NCI-H2227 (cell line): ENCODE data around the gene DIS3L2.
A peak's percentile ranks its signal among the peaks of the same experiment; 100 is the strongest.

ENCODE experiments used
- DNase-seq: peaks from one replicate; lab custom pipeline; 2025; ENCODE audit not compliant: unreplicated experiment; lab: John Stamatoyannopoulos, UW

The DIS3L2 gene

GRCh38 chr2:232219932-232220331 lies 258.4 kb downstream of the DIS3L2 start:
- no peak for DNase-seq

- no peak for DNase-seq
Observed at GRCh38 chr2:232225429-232225828, 263.9 kb downstream of the DIS3L2 start.

GRCh38 chr2:232225895-232226294 lies 264.4 kb downstream of the DIS3L2 start:
- DNase-seq, result no peak

DNA sequence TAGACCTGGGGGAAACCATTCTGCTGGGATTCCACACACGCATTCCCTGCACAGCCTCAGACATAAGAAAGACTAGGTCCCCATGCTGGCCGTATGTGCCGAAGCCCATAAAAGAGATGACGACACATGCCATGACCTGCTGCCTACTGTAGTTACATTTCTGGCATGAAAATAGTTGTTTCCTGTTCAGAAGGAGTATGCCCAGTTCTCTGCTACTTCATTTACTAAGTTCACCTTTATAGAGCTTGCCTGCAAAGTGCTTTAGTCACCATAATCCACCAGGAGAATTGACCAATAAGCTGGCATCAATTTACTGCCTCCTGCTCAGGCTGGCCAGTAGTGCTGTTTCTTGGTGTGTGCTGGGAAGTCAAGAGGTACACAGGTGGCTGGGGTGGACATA lies 266.8 kb downstream of the DIS3L2 start:
- no peak for DNase-seq

DNA sequence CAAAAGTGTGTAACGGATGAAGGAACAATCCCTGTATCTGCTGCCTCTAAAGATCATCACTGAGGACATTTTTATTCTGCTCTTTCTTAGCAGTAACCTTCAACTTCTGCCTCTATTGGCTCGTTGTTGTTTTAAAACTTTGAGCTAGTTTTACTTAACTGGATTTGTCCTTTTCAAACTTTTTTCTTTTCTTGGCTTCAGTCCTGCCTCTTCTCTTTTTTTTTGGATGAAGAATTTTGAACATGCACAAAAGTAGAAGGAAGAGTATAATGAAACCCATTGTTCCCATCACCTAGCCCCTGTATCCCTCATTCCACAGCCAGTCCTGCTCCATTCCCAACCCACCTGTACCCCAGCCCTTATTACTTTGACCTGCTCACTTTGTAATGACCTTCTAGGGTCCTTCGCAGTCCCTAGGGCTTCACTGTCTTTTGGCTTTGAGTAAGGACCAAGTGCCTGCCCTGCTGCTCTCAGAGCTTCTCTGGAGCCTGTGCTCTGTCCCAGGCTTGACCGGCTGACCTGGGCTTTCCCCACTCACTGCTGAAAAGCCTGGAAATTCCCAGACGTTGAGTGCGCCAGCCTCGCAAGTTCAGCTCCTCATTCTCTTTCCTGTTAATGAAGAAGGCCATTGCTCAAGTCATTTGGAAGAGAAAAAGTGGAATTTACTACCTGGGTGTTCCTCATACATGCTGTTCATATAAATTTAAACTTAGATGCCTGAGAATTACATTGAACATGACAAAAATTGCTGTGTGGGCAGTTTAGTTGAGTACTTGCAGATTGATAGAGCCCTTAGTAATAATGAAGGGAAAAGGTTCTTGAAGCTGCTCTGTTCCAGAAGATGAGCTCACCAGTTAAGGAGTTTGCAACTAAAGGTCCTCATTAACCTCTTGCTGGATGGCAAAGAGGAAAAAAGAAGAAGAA lies 267.7 kb downstream of the DIS3L2 start:
- DNase-seq, result no peak

DNA sequence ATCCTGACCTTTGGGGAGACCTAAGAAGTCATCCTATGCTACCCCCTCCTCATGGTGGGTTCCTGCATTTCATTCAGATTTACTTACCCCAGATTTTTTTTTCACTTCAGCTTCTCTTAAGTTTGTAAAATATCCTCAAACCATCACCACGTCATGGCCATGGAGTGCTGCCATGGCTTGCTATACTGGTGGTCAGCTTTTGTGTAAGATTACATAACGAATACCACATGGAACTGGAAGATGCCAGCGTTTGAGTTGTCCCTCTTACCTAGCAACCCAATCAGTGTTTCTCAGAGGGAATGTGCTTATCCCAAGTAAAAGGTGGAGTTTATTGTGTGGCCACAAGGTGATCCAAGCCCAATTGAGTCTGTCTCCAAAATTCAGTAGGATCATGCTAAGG lies 268.4 kb downstream of the DIS3L2 start:
- no peak for DNase-seq

DNA sequence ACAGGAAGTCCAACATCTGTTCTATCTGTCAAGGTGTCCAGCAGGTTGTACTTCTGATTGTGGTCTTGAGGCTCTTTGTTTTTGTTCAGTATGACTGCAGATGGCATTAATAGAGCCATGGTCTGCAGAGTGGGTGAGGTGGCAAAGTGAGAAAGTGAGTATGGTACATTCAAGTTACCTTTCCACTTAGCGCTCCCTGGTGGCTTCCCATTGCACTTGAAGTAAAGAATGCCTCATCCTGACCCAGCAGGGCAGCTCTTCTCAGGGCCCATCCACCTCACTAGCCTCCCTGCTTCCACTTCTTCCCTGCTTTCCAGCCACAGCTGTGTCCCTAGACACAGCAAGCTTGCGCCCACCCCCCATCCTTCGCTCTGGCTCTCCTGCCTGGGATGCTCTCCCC lies 269.0 kb downstream of the DIS3L2 start:
- no peak for DNase-seq

DNA sequence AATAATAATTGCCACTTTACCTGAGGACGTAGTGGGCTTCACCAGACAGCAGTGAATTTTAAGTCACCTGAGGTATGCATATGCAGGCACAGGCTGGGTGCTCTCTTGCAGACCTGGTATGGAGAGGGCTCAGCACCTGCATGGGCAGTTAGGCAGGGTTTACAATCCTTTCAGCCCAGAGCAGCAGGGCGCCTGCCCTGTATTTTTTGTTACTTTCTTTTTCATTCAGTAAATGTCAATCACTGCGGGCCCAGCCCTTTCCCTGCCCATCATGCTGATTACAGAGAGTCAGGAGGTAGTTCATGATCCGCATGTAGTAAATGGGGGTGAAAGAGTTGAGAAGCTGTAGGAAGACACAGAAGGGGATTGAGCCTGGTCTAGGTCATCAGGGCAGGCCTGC lies 270.0 kb downstream of the DIS3L2 start:
- no peak for DNase-seq

DNA sequence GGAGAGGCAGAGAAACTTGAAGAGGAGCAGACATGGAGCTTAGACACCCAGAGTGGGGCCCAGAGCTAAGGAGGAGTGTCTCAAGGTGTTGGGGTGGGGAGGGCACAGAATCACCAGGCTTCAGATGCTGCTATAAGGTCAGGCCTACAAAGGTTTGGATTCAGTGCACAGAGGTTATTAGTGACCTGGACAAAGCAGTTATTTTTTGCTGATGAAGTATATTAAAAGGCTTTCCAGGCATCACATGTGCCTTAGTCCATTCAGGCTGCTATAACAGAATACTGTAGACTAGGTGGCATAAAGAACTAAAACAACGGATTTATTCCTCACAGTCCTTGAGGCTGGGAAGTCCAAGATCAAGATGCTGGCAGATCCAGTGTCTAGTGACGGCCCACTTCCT lies 271.4 kb downstream of the DIS3L2 start:
- no peak for DNase-seq

DNA sequence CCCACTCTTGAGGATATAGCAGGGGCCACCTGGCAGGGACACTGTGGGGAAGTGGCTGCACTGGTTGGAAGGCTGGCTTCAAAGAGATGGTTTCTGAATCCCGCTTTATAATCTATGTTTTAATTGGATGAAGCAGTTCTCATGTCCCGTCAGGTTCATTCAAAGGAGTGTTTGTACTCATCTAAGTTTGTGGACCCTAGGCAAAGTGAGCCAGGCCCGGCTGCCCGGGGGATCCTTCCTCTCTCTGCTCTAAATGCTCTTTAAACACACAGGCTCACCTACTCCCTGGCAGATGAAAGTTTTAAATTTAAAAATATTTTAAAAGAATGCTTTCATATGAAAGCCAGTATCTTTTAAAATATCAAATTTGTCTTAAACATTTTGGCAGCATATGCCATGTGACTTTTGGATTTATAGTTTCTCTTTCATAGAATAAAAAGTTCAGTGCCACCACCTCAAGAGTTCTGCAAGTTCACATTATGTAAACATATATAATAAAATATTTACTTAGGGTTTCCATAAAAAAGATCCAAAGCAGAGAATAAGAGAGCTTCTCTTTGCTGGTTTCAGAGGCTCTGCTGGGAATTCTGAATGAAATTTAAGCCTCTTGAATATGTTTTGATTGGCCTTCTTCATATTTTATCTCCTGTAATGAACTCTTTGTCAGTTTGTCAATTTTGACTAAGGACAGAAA lies 273.6 kb downstream of the DIS3L2 start:
- no peak for DNase-seq

GRCh38 chr2:232235716-232236115 lies 274.2 kb downstream of the DIS3L2 start:
- peak; percentile 25 for DNase-seq

- DNase-seq, result no peak
Observed at GRCh38 chr2:232236200-232236599, 274.7 kb downstream of the DIS3L2 start.

- no peak for DNase-seq
Observed at GRCh38 chr2:232237464-232237863, 276.0 kb downstream of the DIS3L2 start.

DNA sequence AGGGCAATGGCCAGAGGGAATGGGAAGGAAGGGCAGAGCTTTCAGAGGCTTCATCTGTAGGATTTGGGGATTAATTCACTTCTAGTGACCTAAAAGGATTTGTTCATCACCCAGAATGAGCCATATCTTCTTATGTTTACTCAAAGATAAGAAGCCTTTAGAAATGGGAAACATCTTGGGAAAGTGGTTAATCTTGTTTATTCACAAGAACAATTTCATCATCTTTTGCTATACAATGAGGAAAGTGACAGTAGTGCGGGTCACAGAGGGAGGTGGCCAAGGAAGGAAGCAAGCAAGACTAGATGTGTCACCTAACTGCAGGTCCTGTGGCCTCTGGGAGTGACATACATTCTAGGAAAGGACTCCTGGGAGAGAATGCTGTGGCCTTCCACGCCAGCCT lies 276.6 kb downstream of the DIS3L2 start:
- DNase-seq, result no peak

GRCh38 chr2:232238596-232238995 lies 277.1 kb downstream of the DIS3L2 start:
- no peak for DNase-seq

GRCh38 chr2:232239951-232240681 lies 278.6 kb downstream of the DIS3L2 start:
- no peak for DNase-seq

GRCh38 chr2:232240906-232241305 lies 279.4 kb downstream of the DIS3L2 start:
- DNase-seq, result no peak

GRCh38 chr2:232242316-232242715 lies 280.8 kb downstream of the DIS3L2 start:
- no peak for DNase-seq

DNA sequence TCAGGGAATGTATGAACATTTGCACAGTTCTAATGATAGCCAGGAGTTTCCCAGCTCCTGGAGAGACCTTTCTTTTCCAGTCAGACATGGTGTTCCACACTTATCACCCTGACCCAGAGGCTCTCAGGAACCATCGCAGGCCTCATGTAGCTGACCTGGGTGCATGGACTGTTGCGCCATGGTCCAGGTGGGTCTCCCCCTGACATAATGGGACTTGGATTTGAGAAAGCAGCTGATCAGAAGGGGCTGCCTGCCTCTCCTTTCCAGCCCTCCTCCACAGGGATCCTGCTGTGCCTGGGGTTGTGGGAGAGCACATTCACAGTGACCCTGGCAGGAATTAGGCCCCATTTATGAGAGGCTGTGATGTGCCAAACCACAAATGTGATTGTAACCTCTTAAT lies 283.6 kb downstream of the DIS3L2 start:
- DNase-seq, result no peak

DNA sequence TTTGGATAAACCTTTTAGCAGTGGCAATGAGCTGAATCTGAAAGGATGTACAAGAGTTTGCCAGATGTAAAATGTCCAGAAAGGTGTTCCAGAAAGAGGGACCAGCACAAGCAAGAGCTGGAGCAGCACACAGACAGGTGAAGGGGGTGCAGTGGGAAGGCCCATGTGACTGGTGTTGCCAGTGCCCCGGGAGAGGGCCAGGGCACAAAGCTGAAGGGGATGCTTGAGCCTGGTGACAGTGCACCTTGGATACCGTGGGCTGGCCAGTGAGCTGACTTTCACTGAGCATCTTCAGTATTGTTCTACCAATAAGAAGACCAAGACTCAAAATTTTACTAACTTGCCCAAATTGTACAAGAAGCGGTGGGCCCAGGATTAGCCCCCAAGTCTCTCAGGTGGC lies 284.7 kb downstream of the DIS3L2 start:
- DNase-seq, result no peak

DNA sequence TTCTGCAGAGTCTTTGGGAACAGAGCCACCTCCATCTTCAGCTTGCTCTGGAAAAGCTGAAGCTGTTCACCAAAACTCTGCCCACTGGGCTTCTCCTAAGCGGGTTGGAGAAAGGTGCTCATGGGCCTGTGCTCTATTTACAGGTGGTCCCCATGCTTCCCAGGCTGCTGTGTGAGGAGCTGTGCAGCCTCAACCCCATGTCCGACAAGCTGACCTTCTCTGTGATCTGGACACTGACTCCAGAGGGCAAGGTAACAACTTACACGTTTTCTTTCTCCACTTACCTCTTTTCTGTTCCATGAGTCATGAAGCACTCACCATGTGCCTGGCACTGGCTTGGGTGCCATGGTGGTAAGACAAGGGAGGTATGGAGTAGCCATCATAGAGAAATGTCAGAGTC lies 287.6 kb downstream of the DIS3L2 start:
- DNase-seq, result no peak
